Brain pericyte (primary cell): ENCODE data around the gene TRAF7.
"Not testable (repeated sequence)": the region's sequence is repeated elsewhere in the genome, so short reads cannot be mapped to it uniquely, and the experiment has no call there.

Experiments used
- DNase-seq: peaks from one replicate; pipeline ENCODE4 v3.0.0-alpha.2; 2012; ENCODE audit warnings: low read depth, low spot score

Gene TRAF7

GRCh38 chr16:2199621-2200139, 44.1 kb downstream of the TRAF7 start:
- DNase-seq = no peak

- no peak for DNase-seq
Measured at GRCh38 chr16:2200313-2200712, 44.7 kb downstream of the TRAF7 start.

GRCh38 chr16:2203119-2203688, 47.6 kb downstream of the TRAF7 start:
- not testable (repeated sequence) for DNase-seq

GRCh38 chr16:2204416-2205103, 49.0 kb downstream of the TRAF7 start:
- DNase-seq = no peak

- peak; percentile 73 for DNase-seq
Measured at GRCh38 chr16:2205104-2205966, 49.8 kb downstream of the TRAF7 start, which contains the start of gene MLST8. TSS of gene MLST8 (plus strand) at chr16:2205454. CDS start at chr16:2206086, 632 bp downstream.

- no peak for DNase-seq
Measured at GRCh38 chr16:2205967-2206313, 50.4 kb downstream of the TRAF7 start.

GRCh38 chr16:2206420-2206779, 50.8 kb downstream of the TRAF7 start:
- DNase-seq = no peak

GRCh38 chr16:2206780-2207433, 51.3 kb downstream of the TRAF7 start:
- DNase-seq = no peak

GRCh38 chr16:2207872-2208271, 52.3 kb downstream of the TRAF7 start:
- no peak for DNase-seq

- DNase-seq = no peak
Measured at GRCh38 chr16:2208308-2208707, 52.7 kb downstream of the TRAF7 start.

- no peak for DNase-seq
Measured at GRCh38 chr16:2208772-2209171, 53.2 kb downstream of the TRAF7 start.

GRCh38 chr16:2209258-2210008, 53.9 kb downstream of the TRAF7 start:
- DNase-seq = no peak

- DNase-seq = no peak
Measured at GRCh38 chr16:2210009-2210332, 54.4 kb downstream of the TRAF7 start.

- no peak for DNase-seq
Measured at GRCh38 chr16:2210386-2211365, 55.1 kb downstream of the TRAF7 start, which contains the start of gene BRICD5. TSS of gene BRICD5 (minus strand) at chr16:2210863. CDS start at chr16:2210833, 30 bp downstream.

GRCh38 chr16:2211923-2212347, 56.4 kb downstream of the TRAF7 start:
- DNase-seq = no peak

GRCh38 chr16:2212362-2213324, 57.1 kb downstream of the TRAF7 start:
- no peak for DNase-seq

- no peak for DNase-seq
Measured at GRCh38 chr16:2213817-2214718, 58.5 kb downstream of the TRAF7 start.

GRCh38 chr16:2214719-2214968, 59.1 kb downstream of the TRAF7 start, which contains the start of gene PGP:
TSS of gene PGP (minus strand) at chr16:2214840. CDS start at chr16:2214777, 63 bp downstream.
- no peak for DNase-seq
